Esophagus (tissue), 2 donors: ENCODE data around the gene SLC7A8. TPM values are rescaled to one million over a fixed set of nuclear protein-coding genes. Genes with fewer than 3 reads are reported as not detected.
A peak's percentile ranks its signal among the peaks of the same experiment; 100 is the strongest.

Experiments used
- H3K27ac ChIP-seq, 2 donors: one replicate each; pipeline ENCODE4 v1.5.1; 2013; ENCODE audit warnings: low read depth in 2 of 2, mild to moderate bottlenecking in 2 of 2, inconsistent platforms in 1 of 2, low read length in 1 of 2, moderate library complexity in 1 of 2
- H3K27me3 ChIP-seq, 2 donors: one replicate each; pipeline ENCODE4 v1.6.1; 2013; ENCODE audit warnings: low read length in 2 of 2, control low read depth in 1 of 2, mild to moderate bottlenecking in 1 of 2; ENCODE audit not compliant: insufficient read depth in 2 of 2, control insufficient read depth in 1 of 2
- H3K36me3 ChIP-seq, 2 donors: one replicate each; pipeline ENCODE4 v1.6.1; 2013; ENCODE audit warnings: low read length in 1 of 2; ENCODE audit not compliant: control insufficient read depth in 2 of 2, insufficient read depth in 2 of 2
- H3K4me1 ChIP-seq, 2 donors: one replicate each; pipeline ENCODE4 v1.6.1; 2013; ENCODE audit warnings: low read length in 1 of 2; ENCODE audit not compliant: control insufficient read depth in 2 of 2, insufficient read depth in 2 of 2
- H3K4me3 ChIP-seq, 2 donors: one replicate each; pipeline ENCODE4 v1.5.1; 2013; ENCODE audit warnings: low read length in 2 of 2, mild to moderate bottlenecking in 2 of 2, low read depth in 1 of 2, moderate library complexity in 1 of 2
- H3K9me3 ChIP-seq, 2 donors: one replicate each; pipeline ENCODE4 v1.6.1; 2013; ENCODE audit warnings: mild to moderate bottlenecking in 2 of 2, low read depth in 1 of 2, low read length in 1 of 2, moderate library complexity in 1 of 2; ENCODE audit not compliant: control insufficient read depth in 2 of 2, insufficient read depth in 1 of 2
- WGBS, 2 donors: extraction: QIAGEN DNeasy Blood & Tissue Kit; methylation state at CpG; one replicate each; pipeline ENCODE4 v1.1.7; 2013; 5-methylcytosine and 5-hydroxymethylcytosine counted together
- polyA plus RNA-seq, 2 donors: library from polyadenylated mRNA; stranded (reverse); fragments of 200-250 nt; gene quantifications; one replicate each; pipeline ENCODE4 v1.2.3, GENCODE V29; 2013
- donor health status: healthy with polysubstance abuse.
- donor health status: Bipolar disorder and iron deficiency.

Gene SLC7A8
- polyA plus RNA-seq, 2 donors, result 27.5 to 33.4 TPM

GRCh38 chr14:23164250-23164649, 19.2 kb downstream of the SLC7A8 start:
- Histone ChIP-seq H3K27me3 (no peaks in the 10 kb centered on the region), H3K9me3 (no peaks in the 10 kb centered on the region), H3K36me3 (no peaks in the 10 kb centered on the region), H3K4me1 (peaks cover 0 to 3% of the 10 kb centered on the region in 2 donors), H3K4me3 (no peak overlapping the region), H3K27ac (no peak overlapping the region)
- 44 to 61% methylated on average over 2 of the region's 2 CpGs for WGBS, 2 donors

GRCh38 chr14:23163830-23164229, 19.6 kb downstream of the SLC7A8 start:
- WGBS, 2 donors, result 84 to 89% methylated on average over 2 of the region's 2 CpGs
- no peaks in the 10 kb centered on the region for H3K27me3 ChIP-seq
- H3K27ac ChIP-seq, result no peak overlapping the region
- no peak overlapping the region for H3K4me3 ChIP-seq
- no peaks in the 10 kb centered on the region for H3K9me3 ChIP-seq
- peaks cover 0 to 3% of the 10 kb centered on the region in 2 donors for H3K4me1 ChIP-seq
- no peaks in the 10 kb centered on the region for H3K36me3 ChIP-seq

- WGBS, 2 donors, result 62 to 87% methylated on average over 4 of the region's 4 CpGs
- Histone ChIP-seq H3K4me1 (peaks cover 0 to 3% of the 10 kb centered on the region in 2 donors), H3K27me3 (no peaks in the 10 kb centered on the region), H3K27ac (no peak overlapping the region), H3K9me3 (no peaks in the 10 kb centered on the region), H3K36me3 (no peaks in the 10 kb centered on the region), H3K4me3 (no peak overlapping the region)
Observed at GRCh38 chr14:23162800-23163199, 20.7 kb downstream of the SLC7A8 start.

- Histone ChIP-seq H3K9me3 (no peaks in the 10 kb centered on the region), H3K27me3 (no peaks in the 10 kb centered on the region), H3K4me3 (no peak overlapping the region), H3K27ac (no peak overlapping the region), H3K36me3 (no peaks in the 10 kb centered on the region), H3K4me1 (peaks cover 0 to 3% of the 10 kb centered on the region in 2 donors)
- WGBS, 2 donors, result 58 to 86% methylated on average over 5 of the region's 5 CpGs
Observed at GRCh38 chr14:23162005-23162404, 21.5 kb downstream of the SLC7A8 start.

- Histone ChIP-seq H3K27me3 (no peaks in the 10 kb centered on the region), H3K9me3 (no peaks in the 10 kb centered on the region), H3K36me3 (no peaks in the 10 kb centered on the region), H3K4me1 (peaks cover 0 to 3% of the 10 kb centered on the region in 2 donors), H3K4me3 (no peak overlapping the region), H3K27ac (peak overlapping the region; percentile 88 to 96)
- 28 to 34% methylated on average over 11 of the region's 11 CpGs for WGBS, 2 donors
Observed at GRCh38 chr14:23160924-23161522, 22.4 kb downstream of the SLC7A8 start.

GRCh38 chr14:23159532-23159931, 23.9 kb downstream of the SLC7A8 start:
- Histone ChIP-seq H3K4me3 (no peak overlapping the region), H3K36me3 (no peaks in the 10 kb centered on the region), H3K27ac (no peak overlapping the region), H3K9me3 (no peaks in the 10 kb centered on the region), H3K4me1 (peaks cover 0 to 7% of the 10 kb centered on the region in 2 donors), H3K27me3 (no peaks in the 10 kb centered on the region)
- WGBS, 2 donors, result 60 to 71% methylated on average over 1 of the region's 1 CpG

- H3K4me3 ChIP-seq, result no peak overlapping the region
- H3K27me3 ChIP-seq, result no peaks in the 10 kb centered on the region
- 90 to 95% methylated on average over 2 of the region's 2 CpGs for WGBS, 2 donors
- no peaks in the 10 kb centered on the region for H3K9me3 ChIP-seq
- no peak overlapping the region for H3K27ac ChIP-seq
- peaks cover 0 to 7% of the 10 kb centered on the region in 2 donors for H3K4me1 ChIP-seq
- no peaks in the 10 kb centered on the region for H3K36me3 ChIP-seq
Observed at GRCh38 chr14:23158779-23159178, 24.7 kb downstream of the SLC7A8 start.

GRCh38 chr14:23154964-23155587, 28.4 kb downstream of the SLC7A8 start:
- Histone ChIP-seq H3K36me3 (no peaks in the 10 kb centered on the region), H3K27ac (peak overlapping the region; percentile 98 to 100), H3K9me3 (no peaks in the 10 kb centered on the region), H3K4me3 (no peak overlapping the region), H3K27me3 (no peaks in the 10 kb centered on the region), H3K4me1 (peaks cover 0 to 15% of the 10 kb centered on the region in 2 donors)
- WGBS, 2 donors, result 15 to 29% methylated on average over 10 of the region's 10 CpGs

GRCh38 chr14:23153851-23154796, 29.3 kb downstream of the SLC7A8 start:
- Histone ChIP-seq H3K4me3 (peak overlapping the region; percentile 31 to 48), H3K9me3 (no peaks in the 10 kb centered on the region), H3K36me3 (no peaks in the 10 kb centered on the region), H3K4me1 (peaks cover 0 to 16% of the 10 kb centered on the region in 2 donors), H3K27me3 (no peaks in the 10 kb centered on the region), H3K27ac (peak overlapping the region; percentile 98 to 100)
- WGBS, 2 donors, result 25 to 26% methylated on average over 28 of the region's 28 CpGs
